ENCODE results near the gene NFAT5.

DNA sequence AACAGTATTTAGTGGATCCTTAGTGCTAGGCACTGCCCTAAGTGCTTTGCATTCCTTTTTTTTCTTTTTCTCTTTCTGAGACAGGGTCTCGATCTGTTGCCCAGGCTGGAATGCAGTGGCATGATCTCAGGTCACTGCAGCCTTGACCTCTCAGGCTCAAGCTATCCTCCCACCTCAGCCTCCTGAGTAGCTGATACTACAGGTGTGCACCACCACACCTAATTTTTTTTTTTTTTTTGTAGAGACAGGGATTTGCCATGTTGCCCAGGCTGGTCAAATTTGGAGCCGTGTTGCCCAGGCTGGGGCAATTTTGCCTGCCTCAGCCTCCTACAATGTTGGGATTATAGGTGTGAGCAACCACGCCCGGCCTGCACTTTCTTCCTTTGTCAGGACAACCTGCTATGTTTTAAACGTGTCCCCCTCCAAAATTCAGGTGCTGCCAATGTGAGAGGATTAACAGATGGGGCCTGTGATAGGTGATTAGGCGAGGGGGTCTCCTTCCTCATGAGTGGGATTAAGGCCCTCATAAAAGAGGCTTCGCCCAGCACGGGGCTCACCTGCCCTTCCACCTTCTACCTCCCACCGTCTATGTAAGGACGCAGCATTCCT lies 155.2 kb downstream of the NFAT5 start:
- TF ChIP-seq, protein P1, sequence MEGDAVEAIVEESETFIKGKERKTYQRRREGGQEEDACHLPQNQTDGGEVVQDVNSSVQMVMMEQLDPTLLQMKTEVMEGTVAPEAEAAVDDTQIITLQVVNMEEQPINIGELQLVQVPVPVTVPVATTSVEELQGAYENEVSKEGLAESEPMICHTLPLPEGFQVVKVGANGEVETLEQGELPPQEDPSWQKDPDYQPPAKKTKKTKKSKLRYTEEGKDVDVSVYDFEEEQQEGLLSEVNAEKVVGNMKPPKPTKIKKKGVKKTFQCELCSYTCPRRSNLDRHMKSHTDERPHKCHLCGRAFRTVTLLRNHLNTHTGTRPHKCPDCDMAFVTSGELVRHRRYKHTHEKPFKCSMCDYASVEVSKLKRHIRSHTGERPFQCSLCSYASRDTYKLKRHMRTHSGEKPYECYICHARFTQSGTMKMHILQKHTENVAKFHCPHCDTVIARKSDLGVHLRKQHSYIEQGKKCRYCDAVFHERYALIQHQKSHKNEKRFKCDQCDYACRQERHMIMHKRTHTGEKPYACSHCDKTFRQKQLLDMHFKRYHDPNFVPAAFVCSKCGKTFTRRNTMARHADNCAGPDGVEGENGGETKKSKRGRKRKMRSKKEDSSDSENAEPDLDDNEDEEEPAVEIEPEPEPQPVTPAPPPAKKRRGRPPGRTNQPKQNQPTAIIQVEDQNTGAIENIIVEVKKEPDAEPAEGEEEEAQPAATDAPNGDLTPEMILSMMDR (IDR thresholded peaks at IDR 0.05): no peak
- TF ChIP-seq POLR2A (IDR thresholded peaks at IDR 0.05): no peak
